C1 segment of cervical spinal cord (tissue), 14 donors: ENCODE measurements around the gene LTF.
A peak's percentile ranks its signal among the peaks of the same experiment; 100 is the strongest.

Experiments
- DNase-seq, 14 donors: peaks; one replicate each; lab custom pipeline; 2025; lab: John Stamatoyannopoulos, UW

The LTF gene

GRCh38 chr3:46491089-46492070 lies 26.7 kb upstream of the LTF start:
- DNase-seq = no peak

GRCh38 chr3:46490338-46491084 lies 25.8 kb upstream of the LTF start:
- DNase-seq = no peak

GRCh38 chr3:46489875-46490274 lies 25.2 kb upstream of the LTF start:
- no peak for DNase-seq

GRCh38 chr3:46489381-46489780 lies 24.7 kb upstream of the LTF start:
- DNase-seq = no peak

- DNase-seq = peak; percentile 26 to 85 (median 78)
Measured at GRCh38 chr3:46488735-46489361, 24.1 kb upstream of the LTF start.

- no peak for DNase-seq
Measured at GRCh38 chr3:46485779-46486175, 21.1 kb upstream of the LTF start.

- peak in 1 of 14 donors; percentile 18 for DNase-seq
Measured at GRCh38 chr3:46484911-46485778, 20.4 kb upstream of the LTF start.

- DNase-seq = no peak
Measured at GRCh38 chr3:46484388-46484787, 19.7 kb upstream of the LTF start.

- DNase-seq = no peak
Measured at GRCh38 chr3:46483825-46484224, 19.1 kb upstream of the LTF start.

- no peak for DNase-seq
Measured at GRCh38 chr3:46482632-46483350, 18.1 kb upstream of the LTF start.

- no peak for DNase-seq
Measured at GRCh38 chr3:46481636-46482035, 16.9 kb upstream of the LTF start.

- DNase-seq = peak in 10 of 14 donors; percentile 22 to 71 (median 58)
Measured at GRCh38 chr3:46480491-46481195, 15.9 kb upstream of the LTF start.

GRCh38 chr3:46479696-46480095 lies 15.0 kb upstream of the LTF start:
- DNase-seq = no peak

- no peak for DNase-seq
Measured at GRCh38 chr3:46479021-46479420, 14.3 kb upstream of the LTF start.

- DNase-seq = no peak
Measured at GRCh38 chr3:46478341-46478740, 13.6 kb upstream of the LTF start.

GRCh38 chr3:46477756-46478155 lies 13.1 kb upstream of the LTF start:
- no peak for DNase-seq

- DNase-seq = no peak
Measured at GRCh38 chr3:46477145-46477544, 12.4 kb upstream of the LTF start.

GRCh38 chr3:46472736-46473135 lies 8.0 kb upstream of the LTF start:
- DNase-seq = no peak

- DNase-seq = no peak
Measured at GRCh38 chr3:46471371-46471914, 6.7 kb upstream of the LTF start.

GRCh38 chr3:46470831-46471230 lies 6.1 kb upstream of the LTF start:
- no peak for DNase-seq
